D721Med (cell line): ENCODE data around the gene OR6C3.
"Not testable (repeated sequence)": the region's sequence is repeated elsewhere in the genome, so short reads cannot be mapped to it uniquely, and the experiment has no call there.

Experiments
- DNase-seq: peaks from one replicate; pipeline ENCODE4 v3.0.0; 2011; ENCODE audit warnings: low spot score; ENCODE audit not compliant: insufficient read length
- FAIRE-seq: peaks from 2 replicates; lab custom pipeline; 2011; peaks lifted over from hg19 to GRCh38; lab: Jason Lieb, UNC
- CTCF ChIP-seq: IDR thresholded peaks from 2 replicates; pipeline ENCODE4 v1.5.1; 2012; ENCODE audit warnings: mild to moderate bottlenecking, control low read depth; ENCODE audit not compliant: insufficient read depth; ENCODE audit errors: missing control alignments

OR6C3 gene

GRCh38 chr12:55330446-55330845, at the start of gene OR6C3:
OR6C3 (plus strand) TSS chr12:55330746; CDS start chr12:55331701, 955 bp downstream.
- no peak for TF ChIP-seq CTCF
- FAIRE-seq = no peak

GRCh38 chr12:55280991-55281390, 49.6 kb upstream of the OR6C3 start:
- no peak for TF ChIP-seq CTCF
- FAIRE-seq (no peak), DNase-seq (no peak)

More at GRCh38 chr12:55330446-55330845, at the start of gene OR6C3:
- no peak for DNase-seq

- DNase-seq (no peak), FAIRE-seq (no peak)
- TF ChIP-seq CTCF = no peak
These were observed 40.5 kb upstream of the OR6C3 start for GRCh38 chr12:55289999-55290398.

- FAIRE-seq (no peak), DNase-seq (no peak)
- TF ChIP-seq CTCF = no peak
These were observed 34.1 kb upstream of the OR6C3 start, which contains the start of gene OR6C6 for GRCh38 chr12:55296469-55296868. OR6C6 (minus strand) TSS chr12:55296569; CDS start chr12:55295232, 1,337 bp downstream.

- TF ChIP-seq CTCF = no peak
- no peak for FAIRE-seq
These were observed 16.5 kb upstream of the OR6C3 start, which contains the start of gene OR6C1 for GRCh38 chr12:55314043-55314442. OR6C1 (plus strand) TSS chr12:55314343; CDS start chr12:55320600, 6,257 bp downstream.

GRCh38 chr12:55320201-55320600, 10.3 kb upstream of the OR6C3 start:
- DNase-seq (no peak), FAIRE-seq (no peak)
- TF ChIP-seq CTCF = no peak

More at GRCh38 chr12:55314043-55314442, 16.5 kb upstream of the OR6C3 start, which contains the start of gene OR6C1:
- DNase-seq = no peak

GRCh38 chr12:55325801-55326200, 4.7 kb upstream of the OR6C3 start:
- FAIRE-seq, DNase-seq: not testable (repeated sequence)

GRCh38 chr12:55336002-55336401, 5.5 kb downstream of the OR6C3 start:
- FAIRE-seq (no peak), DNase-seq (no peak)
- no peak for TF ChIP-seq CTCF

- not testable (repeated sequence) for FAIRE-seq, DNase-seq
These were observed 24.8 kb downstream of the OR6C3 start for GRCh38 chr12:55355338-55355737.
